Spleen (tissue), 7 donors: ENCODE measurements around the gene CTSZ.

Experiments used
- POLR2A ChIP-seq, 3 donors: fragments of 450-650 bp; IDR thresholded peaks; one replicate each; pipeline ENCODE4 v1.5.1; 2017; ENCODE audit warnings: antibody characterized with exemption in 3 of 3, mild to moderate bottlenecking in 1 of 3
- TF ChIP-seq, protein P1 (sequence below), 11 experiments: fragments of 200-600 bp in 7 of 11; fragments of 450-650 bp in 4 of 11; sonication (generic) in 4 of 11; IDR thresholded peaks in 8 of 11; conservative IDR thresholded peaks in 3 of 11; 1 replicate in 7 of 11; 2 replicates in 4 of 11; pipeline versions ENCODE4 v1.4.0 to v1.8.0; 2016 to 2021; ENCODE audit warnings: antibody characterized with exemption in 11 of 11, inconsistent platforms in 4 of 11, mild to moderate bottlenecking in 1 of 11
- donor health status: DM: no; HTN: no; CAD: no; lungs with moderate emphysema.
- donor health status: DM: no; HTN: no; CAD: no.
- donor health status: DM: no; HTN: no; CAD: no.

- TF ChIP-seq, protein P1, sequence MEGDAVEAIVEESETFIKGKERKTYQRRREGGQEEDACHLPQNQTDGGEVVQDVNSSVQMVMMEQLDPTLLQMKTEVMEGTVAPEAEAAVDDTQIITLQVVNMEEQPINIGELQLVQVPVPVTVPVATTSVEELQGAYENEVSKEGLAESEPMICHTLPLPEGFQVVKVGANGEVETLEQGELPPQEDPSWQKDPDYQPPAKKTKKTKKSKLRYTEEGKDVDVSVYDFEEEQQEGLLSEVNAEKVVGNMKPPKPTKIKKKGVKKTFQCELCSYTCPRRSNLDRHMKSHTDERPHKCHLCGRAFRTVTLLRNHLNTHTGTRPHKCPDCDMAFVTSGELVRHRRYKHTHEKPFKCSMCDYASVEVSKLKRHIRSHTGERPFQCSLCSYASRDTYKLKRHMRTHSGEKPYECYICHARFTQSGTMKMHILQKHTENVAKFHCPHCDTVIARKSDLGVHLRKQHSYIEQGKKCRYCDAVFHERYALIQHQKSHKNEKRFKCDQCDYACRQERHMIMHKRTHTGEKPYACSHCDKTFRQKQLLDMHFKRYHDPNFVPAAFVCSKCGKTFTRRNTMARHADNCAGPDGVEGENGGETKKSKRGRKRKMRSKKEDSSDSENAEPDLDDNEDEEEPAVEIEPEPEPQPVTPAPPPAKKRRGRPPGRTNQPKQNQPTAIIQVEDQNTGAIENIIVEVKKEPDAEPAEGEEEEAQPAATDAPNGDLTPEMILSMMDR (IDR thresholded peaks at IDR 0.05 in 8 of 11, conservative IDR thresholded peaks at IDR 0.05 in 3 of 11): no peak
- TF ChIP-seq POLR2A (IDR thresholded peaks at IDR 0.05): no peak
These were observed 54.0 kb downstream of the CTSZ start for GRCh38 chr20:58953050-58953449.
